HG02840 (cell line): ENCODE measurements around the gene SP2.

Experiments
- ATAC-seq: cut with Tn5 transposase; IDR thresholded peaks from one replicate; pipeline ENCODE4 v1.9.1; 2021; ENCODE audit warnings: mild to moderate bottlenecking, moderate library complexity, moderate number of reproducible peaks; ENCODE audit not compliant: unreplicated experiment, low FRiP score

SP2 gene

DNA sequence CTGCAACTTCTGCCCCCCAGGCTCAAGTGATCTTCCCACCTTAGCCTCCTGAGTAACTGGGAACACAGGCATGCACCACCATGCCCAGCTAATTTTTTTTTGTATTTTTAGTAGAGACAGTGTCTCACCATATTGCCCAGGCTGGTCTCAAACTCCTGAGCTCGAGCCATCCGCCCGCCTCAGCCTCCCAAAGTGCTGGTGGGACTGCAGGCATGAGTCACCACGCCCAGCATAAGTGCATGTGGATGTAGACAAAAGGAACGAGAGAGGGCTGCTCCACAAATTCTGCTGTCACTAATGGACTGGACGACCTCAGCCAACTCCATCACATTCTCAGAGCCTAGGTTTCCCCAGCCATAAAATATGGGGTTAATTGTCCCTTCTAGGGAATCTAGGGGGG lies 7.7 kb upstream of the SP2 start:
- no peak for ATAC-seq

DNA sequence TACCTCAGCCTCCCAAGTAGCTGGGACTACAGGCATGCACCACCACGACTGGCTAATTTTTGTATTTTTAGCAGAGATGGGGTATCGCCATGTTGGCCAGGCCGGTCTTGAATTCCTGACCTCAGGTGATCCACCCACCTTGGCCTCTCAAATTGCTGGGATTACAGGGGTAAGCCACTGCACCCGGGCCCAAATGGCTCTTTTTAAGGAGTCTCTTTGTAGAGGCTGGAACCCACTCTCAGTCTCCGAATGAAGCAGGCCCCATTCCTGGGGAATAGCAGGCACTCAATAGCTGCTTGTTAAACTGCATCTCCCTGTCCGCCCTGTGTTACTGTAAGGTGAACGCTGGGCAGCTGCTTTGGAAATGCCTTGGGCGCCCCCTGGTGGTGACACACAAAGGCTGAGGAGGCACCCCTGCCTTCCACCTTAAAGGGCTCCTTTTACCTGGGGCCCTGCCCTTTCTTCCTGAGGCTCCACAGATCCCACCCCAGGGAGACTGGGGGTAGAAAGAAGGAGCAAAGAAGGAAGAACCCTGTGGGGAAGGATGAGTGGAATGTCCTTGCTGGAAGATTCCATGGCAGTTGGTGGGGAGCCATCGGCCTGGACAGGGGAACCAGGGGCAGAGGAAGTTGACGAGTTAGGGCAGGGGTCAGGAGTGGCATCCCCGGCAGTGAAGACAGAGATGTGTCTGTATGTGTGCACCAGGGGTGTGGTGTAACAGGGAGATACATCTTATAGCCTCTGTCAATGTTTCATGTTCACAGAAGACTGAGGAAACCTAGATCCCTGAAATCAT lies 6.1 kb upstream of the SP2 start:
- no peak for ATAC-seq

DNA sequence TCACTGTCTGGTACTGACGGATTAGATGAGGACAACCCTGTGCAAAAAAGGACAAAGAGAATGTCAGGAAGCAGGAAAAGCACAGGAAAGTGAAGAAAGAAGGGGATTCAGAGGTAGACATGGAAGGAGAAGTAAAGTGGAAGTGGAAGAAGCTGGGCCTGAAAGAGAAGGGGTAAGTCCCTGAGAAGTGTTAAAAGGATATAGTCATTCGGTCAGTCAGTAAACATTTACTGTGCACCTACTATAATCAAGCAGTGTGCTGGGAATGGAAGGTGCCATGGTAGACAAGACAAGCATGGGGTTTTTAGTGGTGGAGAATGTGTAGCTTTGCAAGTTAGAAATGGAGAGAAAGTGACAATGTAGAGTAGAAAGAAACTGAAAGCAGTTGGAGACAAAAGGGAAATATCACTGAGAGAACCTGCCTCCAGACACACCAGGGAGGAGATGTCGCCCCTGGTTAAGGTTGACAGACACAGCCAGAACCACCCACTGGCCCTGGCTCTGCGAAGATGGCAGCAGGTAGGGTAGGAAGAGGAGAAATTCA lies 4.4 kb upstream of the SP2 start:
- ATAC-seq, result no peak

DNA sequence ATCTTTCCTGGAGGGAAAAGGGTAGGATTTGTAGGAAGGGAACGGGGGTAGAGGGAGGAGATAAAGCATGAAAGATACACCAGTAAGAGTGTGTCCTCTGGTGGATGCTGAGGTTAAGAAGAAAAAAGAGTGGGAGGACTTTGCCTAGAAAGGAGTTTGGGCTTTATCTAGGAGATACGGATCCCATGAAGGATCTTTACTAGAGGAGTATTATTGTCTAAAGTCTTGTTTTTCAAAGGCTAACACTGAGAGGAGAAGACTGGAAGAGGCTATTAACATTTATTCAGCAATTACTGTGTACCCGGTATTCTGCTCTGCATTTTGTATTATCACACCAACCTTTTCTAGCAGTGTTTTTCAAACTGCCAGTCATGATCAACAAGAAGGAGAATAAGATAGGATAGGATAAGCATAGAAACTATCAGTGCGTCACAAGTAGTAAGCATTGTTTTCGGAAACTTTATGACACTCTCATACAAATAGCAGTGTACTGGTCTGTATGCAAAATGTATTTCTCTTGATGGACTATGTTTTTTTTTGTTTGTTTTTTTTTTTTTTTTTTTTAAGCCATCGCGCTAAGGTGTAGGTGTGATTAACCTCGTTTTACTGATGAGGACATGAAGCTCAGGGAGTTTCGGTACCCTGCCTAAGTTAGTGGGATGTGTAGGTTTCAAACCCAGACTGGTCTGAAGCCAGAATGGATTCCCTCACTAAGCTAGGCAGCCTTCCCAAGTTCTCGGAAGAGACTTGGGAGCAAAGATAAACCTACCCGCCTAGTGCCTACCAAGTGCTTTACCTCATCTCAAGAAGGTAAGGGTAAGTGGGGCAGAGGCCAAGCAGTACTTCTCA lies 1.3 kb upstream of the SP2 start:
- no peak for ATAC-seq

DNA sequence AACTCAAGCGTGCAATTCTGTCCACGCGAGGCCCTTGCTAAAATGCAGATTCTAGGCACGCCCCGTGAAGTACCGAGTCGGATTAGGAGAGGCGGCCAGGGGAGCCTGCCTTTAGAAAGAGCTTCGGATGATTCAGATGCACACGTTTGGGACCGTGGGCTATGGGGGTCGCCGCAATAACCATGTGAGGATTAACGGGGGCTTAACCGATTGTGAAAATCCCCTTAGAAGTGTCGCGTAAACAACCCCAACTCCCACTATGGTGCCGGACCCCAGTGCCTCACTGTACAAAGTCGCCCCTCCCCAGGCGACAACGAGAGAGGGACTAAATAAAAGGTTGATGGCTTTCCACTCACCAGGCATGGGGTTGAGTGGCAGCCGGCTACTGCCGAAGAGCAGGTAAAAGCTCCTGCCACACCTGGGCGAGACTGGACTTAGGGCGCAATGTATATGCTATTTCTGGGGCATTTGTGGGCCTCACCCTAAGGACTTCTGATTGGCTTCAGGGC lies 635 bp upstream of the SP2 start:
- no peak for ATAC-seq

DNA sequence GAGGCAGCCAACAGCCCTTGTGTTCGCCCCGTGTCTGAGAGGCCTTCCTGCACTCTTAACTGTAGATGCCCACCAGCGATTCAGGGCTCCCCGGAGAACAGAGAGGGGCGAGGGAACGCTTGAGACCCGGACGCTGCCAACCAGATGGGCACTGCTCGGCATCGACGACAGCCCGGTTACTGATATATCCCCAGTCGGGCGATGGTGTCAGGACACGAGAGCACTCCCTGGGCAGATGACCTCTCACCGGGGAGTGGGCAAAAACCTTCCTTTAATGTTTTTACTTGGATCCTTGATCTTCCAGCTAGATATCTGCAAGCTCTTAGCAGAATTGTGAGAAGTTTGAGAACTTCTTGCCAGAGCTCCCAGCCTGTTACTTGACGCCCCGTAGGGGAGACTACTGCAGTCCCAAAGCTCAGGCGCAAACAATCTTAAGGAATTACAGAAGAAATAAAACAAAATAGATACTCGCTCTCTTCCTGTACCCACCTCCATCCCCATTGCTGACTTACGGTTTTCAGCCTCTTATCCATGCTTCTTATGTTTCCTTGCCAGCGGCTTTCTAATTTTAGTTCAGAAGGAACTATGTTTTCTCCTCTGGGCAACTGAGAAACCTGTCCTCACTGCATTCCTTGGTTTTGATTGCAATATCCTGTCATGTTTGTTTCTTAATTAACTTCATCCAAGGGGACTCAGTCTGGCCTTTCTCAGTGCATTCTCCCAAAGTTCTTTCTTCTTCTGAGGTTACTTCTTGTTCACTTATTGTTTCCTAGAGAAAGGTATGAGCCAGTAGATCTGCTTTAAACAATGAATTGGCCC lies 845 bp downstream of the SP2 start:
- no peak for ATAC-seq

DNA sequence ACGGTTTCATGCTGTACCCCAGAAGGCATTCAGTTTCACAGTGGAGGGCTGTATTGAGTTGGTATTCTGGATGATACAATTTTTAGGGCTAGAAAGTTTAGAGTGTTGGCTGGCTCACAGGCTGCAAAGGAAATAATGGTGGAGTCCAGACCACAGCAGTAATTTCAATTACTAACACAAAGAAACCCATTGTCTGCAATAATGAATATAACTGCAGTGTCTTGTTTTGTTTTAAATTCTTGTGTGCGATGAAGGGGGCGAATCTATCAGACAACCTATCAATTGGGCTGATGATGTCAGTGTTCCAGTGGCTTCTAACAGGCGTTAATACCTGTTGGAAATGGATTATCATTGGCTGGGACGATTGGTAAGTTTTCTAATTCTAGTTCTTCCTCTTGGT lies 1.5 kb downstream of the SP2 start:
- ATAC-seq, result no peak

DNA sequence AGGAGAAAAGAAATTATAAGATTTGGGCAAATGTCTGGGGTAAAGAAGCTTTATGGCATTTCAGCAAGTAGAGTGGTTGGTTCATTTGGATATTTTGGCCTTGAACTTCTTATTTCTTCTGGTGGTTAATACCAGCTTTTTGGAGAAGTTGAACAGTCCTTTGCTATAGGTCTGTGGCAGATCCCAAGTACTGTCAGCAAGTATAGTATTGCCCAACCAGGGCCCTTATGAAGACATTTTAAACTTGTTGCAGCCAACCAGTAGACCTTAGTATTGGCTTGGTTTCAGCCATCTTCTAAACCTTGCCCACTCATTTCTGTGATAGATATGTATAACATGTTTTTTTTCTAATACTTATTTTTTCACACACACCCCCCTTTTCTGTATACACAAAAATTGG lies 2.2 kb downstream of the SP2 start:
- ATAC-seq, result no peak

DNA sequence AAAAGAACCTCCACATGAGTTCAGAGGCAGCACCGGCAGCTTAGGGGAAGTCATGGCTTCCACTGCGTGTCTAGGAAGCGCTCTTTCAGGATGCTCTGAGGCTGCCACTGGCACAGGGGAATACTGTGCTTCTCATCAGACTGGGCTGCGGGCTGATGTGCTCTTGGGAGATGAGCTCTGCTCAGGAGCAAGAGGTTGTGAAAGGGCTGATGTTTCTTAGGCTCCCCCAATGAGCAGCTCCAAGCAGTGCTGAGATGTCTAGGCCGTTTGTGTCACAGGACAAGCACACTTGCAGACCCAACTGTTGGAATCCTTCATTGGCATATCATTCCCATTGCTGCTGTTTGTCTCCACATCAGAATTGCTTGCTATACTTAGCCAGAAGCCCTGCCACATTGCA lies 3.6 kb downstream of the SP2 start:
- no peak for ATAC-seq

DNA sequence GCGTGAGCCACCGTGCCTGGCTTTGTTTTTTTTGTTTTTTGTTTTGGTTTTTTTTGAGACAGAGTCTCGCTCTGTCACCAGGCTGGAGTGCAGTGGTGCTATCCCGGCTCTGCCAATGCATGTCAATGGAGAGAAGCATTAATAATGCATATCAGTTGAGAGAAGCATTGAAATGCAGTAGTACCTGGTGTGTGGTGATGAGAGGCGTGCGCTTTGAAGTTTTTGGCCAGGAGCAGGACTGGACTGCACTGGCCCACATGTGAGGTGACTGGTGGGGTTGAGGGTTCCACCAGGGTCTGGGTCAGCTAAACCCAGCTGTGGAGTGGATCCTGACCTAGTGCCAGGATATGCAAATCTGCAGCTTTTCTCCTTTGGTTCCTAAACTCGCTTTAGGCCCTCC lies 5.4 kb downstream of the SP2 start:
- no peak for ATAC-seq

DNA sequence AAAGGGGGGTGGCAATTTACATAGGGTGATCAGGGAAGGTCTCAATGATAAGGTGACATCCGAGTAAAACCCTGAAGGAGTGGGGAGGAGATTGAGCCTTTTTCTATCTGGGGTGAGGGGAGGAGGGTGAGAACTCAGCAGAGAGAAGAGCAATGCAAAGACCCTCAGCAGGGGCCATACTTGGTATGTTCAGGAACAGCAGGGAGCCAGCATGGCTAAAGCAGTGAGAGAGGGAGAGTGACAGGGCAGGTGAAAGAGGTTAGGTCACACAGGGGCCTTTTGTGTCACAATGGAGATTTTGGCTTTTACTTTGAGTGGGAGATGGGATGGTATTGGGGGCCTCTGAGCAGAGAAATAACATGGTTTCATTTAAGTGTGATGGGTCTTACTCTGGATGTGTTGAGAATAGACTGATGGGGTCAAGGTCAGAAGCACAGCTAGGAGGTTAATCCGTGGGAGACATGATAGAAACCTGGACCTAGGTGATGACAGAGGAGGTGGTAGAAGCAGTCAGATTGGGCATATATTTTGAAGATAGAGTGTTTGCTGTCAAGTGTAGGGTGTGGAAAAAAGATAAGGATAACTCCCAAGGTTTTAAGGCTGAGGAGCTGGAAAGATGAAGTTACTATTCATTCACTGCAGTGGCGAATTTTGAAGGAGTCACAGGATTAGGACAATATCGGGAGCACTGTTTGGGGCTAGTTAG lies 6.2 kb downstream of the SP2 start:
- ATAC-seq, result no peak

DNA sequence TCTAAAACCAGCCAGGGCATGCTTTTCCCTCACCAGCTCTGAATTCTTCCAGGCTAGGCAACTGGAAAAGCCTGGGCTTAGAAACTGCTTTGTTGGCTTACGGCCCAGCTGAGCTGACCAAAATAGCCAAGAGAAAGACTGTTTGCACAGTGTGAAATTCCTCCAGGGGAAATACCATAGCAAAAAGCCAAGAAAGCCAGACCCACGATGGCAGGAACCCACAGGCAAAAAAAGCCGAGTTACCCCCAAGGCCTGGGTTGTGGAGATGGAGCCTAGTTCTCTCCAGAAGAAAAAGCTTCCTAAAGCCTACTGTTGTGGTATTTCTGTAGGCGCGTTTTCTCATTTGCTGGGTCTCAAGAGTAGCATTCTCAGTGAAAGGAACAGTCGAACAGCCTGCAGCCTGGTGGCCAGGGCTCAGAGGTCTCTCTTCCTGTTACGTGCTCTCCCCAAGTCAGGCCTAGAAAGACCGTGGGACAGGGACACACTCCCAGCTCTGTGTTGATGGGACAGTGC lies 9.2 kb downstream of the SP2 start:
- ATAC-seq, result no peak

DNA sequence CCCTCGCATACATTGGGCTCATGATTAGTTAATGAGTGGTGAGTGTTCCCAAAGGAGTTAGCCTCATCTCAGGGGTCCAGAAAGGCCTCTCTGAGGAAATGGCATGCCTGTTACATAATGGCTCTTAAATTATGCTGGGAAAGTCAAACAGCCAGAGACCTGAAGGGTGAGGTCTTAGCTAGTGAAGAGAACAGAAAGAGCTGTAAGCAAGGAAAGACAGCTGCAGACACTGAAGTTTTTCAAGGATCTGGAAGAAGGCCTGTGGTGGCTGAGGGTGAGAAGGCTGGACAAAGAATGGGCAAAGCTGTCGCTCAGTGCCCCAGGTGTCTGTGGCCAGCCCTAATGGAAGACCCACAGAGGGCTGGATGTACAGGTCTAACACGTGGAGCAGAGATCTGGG lies 10.4 kb downstream of the SP2 start:
- ATAC-seq, result no peak

DNA sequence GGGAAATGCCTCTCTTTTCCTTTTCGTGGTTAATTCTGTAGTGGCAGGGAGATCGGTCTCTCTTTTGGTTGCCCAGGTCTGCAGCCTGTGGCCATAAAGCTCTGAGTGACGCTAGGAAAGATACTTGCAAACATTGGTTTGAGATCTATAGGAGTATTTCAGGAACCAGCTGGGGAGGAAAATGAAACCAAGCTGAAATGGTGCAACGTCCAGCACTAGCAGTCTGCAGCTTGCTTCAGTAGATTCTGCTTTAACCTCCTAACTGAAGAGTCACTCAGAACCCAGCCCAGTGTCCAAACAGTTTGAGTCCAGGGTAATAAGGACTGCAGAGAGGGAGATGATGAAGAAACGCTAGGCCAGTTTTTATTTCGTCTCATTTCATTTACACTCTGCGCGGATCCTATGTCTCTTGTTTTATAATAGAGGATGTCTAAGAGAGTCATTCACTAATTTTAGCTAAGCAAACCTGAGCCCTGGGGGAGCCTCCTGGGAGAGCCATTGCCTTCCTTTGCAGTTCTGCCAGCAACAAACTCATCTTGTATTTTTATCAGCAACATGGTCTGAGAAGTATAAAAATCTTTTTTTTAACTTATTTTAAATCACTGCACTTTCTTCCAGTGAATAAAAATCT lies 12.0 kb downstream of the SP2 start:
- ATAC-seq, result no peak

DNA sequence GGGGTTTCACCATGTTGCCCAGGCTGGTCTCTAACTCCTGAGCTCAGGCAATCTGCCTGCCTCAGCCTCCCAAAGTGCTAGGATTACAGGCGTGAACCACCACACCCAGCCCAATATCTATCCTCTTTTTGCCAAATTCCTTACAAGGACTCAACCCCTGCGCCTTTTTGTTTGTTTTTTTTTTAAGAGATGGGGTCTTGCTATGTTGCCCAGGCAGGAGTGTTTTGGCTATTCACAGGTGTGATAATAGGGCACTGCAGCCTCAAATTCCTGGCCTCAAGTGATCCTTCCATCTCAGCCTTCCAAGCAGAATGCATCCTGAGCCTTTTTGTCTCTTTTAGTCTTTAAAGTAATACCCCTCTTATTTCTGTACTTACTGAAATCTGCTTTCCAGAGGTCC lies 17.0 kb downstream of the SP2 start:
- ATAC-seq, result no peak

DNA sequence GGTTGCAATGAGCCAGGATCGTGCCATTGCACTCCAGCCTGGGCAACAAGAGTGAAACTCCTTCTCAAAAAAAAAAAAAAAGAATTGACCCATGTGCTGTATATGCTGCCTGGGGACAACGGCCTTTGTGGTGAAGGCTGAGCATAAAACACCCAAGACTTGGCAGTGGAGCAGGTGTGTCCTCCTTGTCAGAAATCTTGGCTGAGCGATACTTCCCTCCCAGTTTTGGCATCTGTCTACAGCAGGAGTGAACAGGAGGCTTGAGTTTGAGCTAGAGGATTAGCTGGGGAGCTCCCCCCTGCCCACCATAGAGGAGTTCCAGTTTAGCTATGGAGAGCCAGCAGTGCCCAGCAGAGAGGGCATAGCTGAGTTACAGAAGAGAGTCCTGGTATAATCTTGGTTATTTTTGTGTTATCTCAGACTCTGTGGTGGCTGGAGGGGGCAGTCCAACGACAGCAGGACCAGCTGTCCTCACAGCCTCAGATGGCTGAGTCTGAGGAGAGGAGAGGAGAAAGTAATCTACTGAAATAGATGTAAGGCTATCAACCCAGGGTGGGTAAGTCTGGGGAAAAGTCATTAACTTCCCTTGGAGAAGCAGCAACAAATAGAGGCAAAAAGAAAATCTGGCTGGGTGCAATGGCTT lies 18.4 kb downstream of the SP2 start:
- ATAC-seq, result no peak

DNA sequence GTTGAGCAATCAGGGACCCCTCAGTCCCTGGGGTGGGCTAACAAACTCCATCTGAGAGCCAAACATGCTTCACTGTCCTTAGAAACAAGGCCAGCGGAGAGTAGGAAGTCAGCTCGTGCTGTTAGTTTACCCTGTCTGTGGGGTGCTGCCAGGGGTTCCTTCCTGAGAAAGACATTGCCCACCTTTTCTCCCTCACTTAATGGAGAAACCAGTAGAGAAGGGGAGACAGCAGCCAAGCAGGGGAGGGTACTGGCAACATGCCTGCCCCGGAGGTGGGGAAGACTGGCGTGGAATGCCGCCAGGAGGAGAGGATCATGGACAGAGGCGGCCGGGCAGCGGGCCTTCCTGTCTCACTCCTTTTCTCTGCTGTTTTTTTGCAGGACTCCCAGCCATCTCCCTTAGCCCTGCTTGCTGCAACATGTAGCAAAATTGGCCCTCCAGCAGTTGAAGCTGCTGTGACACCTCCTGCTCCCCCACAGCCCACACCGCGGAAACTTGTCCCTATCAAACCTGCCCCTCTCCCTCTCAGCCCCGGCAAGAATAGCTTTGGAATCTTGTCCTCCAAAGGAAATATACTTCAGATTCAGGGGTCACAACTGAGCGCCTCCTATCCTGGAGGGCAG lies 19.9 kb downstream of the SP2 start:
- no peak for ATAC-seq

DNA sequence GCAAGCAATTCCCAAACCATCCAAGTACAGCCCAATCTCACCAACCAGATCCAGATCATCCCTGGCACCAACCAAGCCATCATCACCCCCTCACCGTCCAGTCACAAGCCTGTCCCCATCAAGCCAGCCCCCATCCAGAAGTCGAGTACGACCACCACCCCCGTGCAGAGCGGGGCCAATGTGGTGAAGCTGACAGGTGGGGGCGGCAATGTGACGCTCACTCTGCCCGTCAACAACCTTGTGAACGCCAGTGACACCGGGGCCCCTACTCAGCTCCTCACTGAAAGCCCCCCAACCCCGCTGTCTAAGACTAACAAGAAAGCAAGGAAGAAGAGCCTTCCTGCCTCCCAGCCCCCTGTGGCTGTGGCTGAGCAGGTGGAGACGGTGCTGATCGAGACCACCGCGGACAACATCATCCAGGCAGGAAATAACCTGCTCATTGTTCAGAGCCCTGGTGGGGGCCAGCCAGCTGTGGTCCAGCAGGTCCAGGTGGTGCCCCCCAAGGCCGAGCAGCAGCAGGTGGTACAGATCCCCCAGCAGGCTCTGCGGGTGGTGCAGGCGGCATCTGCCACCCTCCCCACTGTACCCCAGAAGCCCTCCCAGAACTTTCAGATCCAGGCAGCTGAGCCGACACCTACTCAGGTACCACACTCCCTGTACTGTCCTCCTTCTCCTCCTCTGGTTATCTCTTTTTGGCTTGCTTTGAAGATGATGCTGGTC lies 20.6 kb downstream of the SP2 start:
- no peak for ATAC-seq
